Measurements from ENCODE around the gene ATL1.
"Not testable (repeated sequence)": the region's sequence is repeated elsewhere in the genome, so short reads cannot be mapped to it uniquely, and the experiment has no call there.

The ATL1 gene

DNA sequence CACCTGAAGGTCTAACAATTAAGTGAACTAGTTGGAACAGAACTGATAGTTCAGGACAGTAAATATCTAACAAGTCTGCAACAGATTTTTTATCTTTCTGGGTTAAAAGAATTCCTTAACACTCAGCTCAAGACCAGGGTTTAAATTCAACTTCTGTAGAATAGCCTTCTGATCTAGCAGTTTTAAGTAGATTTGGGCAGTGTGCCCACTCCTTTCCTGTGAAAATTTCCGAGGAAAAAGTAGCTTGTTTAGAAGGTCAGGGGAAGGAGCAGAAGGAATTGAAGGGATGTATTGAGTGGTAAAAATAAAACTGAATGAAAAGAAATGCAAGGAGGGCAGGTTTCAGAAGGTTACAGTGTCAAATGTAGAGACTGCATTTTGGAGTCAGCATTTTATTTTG is 45.8 kb downstream of the ATL1 start:
- DNase-seq, result no peak

DNA sequence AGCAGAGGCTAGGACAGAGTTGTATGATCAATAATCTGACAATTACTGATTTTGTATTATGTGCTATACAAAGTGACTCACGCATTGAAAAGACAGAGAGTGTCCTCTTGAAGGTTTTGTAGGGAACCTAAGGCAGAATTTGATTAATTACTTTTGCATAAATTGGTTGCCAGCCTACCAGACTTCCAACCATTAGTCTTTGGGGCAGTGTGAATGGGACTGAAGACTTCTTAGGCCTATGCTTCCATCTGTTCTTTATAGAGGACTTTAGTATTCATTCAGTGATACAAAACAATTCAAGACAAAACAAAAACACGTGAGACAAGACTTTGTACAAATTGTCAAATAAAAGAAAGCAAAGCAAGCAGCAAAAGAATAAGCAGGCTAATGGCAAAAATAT is 46.5 kb downstream of the ATL1 start:
- no peak for DNase-seq

DNA sequence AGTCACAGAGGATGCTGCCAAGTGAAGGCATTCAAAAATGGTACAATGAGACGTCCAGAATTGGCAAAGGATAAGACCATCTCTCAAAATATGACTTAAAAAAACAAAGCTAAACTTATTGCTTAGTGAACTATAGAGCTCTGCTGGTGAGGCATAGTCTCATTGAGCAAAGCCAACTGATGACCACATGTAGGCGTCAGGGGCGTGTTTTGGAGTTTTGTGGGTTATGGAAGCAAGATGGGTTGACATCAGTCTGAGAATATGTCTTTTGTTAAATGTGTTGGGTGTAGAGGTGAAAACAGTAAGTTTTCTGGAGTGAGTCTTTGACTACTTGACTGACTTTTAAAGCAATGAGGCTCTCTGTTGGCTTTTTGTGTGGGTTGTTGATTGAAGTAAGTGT is 47.2 kb downstream of the ATL1 start:
- no peak for DNase-seq

DNA sequence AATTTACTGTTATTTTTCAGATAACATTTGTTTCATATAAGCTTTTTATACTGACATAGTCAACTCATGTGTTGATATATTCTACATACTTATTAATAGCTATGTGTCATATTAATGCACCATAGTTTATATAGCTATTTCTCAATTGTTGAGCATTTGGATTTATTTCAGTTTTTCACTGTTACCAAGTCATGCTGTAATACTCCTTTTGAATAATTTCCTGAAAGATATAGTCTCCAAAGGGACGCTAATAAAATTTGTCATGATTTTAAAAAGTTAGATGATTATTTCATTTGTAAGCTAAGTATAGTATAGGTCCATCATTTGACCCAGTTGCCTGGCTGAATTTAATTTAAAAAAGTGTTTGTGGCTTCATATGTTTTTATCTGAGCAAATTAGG is 47.8 kb downstream of the ATL1 start:
- DNase-seq, result no peak

DNA sequence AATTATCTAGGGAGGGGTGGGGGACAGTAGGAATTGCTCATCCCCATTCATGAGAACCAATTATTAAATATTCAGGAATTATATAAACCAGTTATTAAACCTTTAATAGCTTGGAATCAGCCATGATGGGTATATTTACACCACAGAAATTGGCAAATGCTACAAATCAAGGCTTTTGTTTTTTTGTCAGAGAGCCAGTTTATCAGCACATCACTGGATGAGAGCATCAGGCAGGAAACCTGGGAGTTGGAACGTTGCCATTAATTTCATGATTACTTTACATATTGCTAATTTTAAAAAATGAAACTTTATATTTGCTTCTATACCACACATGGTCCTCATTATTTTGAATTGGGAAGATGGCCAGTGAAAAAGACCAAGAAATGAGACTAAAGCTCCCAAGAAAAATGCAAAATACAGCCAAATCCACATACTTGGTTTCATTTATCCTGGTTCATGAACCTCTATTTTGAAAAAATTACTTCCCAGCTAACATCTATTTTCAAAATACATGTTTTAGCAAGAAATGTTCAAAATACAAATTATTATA is 48.4 kb downstream of the ATL1 start:
- no peak for DNase-seq

DNA sequence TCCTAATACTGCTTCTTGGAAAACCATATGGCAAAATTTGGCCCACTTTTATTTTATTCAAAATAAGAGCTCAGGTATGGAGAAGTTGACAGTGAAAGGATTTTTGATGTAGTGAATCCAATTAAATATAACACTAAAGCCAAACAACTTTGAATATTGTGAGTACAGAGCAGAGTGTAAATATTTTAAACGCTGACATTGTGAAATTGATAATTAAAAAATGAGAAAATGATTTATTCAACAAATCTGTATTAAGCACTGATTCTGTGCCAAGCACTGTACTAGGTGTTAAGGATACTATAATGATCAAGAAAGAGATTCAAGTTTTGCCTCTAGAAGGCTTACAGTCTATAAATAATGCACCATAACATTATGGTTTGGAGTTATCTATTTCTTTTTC is 50.5 kb downstream of the ATL1 start:
- DNase-seq, result no peak

DNA sequence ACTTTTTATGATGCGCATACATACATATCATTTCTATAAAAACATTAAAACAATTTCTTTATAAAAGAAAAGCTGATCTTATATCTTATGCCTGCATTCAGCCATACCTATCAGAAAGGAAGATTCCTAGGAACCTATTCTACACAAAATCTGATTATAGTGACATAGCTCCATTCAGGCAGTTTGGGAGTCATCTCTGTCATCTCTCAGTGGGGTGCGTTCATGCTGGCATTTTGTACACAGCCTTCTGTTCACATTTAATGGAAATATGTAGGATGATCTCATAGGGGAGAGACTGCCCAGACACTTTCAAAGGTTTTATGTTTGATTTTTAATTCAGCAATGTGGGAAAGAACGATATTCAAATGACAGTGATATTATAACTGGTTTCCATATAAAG is 52.9 kb downstream of the ATL1 start:
- DNase-seq, result no peak

DNA sequence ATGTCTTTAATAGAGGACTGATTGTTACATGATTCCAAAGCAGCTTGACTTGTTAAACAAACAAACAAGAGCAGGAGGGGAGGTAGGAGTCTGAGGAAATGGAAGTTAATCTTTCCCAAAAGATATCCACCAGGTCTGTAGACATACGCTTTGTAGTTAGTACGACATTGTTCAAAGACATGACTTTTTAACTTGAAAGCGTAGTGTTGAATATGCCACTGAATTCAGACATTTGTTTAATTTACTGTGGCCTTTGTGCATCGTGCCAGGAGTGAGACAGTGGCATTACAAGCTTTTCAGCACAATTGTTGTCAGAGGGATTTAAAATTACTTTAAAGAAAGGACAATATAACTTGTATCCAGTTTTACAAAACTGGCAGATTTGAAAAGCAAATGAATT is 55.1 kb downstream of the ATL1 start:
- DNase-seq, result no peak

DNA sequence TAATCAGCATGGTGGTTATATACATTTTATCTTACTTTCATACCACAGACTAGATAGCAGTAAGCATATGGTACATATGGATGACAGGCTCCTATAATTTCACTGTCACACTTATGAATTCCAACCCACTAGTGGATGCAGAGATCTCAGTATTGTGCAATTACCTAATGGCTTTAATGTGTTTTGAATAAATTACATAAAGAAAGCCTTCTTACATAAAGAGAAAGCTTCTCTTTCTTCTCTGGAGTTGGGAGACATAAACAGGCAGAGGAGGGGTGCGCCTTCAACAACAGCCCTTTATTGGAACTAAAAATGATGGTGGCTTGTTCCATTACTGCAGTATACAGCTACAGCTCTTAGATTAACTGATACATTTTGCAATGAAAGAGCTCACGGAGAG is 55.6 kb downstream of the ATL1 start:
- no peak for DNase-seq

DNA sequence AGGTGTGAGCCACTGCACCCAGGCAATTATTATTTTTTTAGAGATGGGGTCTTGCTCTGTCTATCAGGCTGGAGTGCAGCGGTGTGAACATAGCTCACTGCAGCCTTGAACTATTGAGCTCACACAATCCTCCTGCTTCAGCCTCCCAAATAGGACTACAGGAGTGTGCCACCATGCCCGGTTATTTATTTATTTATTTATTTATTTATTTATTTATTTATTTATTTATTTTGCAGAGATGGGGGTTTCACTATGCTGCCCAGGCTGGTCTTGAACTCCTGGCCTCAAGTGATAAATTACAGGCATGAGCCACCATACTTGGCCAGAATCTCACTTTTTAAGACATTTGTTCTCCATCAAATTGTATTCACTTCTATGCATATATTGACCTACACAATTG is 56.3 kb downstream of the ATL1 start:
- no peak for DNase-seq

DNA sequence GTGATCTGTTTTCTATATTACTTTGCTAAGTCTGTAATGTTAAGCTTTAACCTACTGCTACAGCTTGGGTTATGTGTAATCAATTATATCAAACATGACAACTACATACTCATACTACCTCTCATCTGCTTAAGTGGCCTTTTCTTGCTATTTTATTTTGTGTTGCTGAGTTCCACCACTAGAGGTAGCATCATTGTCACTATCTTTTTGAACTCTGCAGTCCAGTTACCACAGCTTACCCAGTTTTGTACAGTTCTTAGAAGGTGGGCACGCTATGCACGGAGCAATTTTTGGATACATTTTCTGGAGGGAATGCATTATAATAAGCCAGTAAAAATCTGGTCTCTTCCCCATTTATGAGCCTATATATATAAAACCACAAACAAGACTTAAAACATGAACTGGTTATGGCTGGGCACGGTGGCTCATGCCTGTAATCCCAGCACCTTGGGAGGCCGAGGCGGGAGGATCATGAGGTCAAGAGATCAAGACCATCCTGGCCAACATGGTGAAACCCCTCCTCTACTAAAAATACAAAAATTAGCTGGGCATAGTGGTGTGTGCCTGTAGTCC is 59.7 kb downstream of the ATL1 start:
- DNase-seq, result peak; percentile 55

DNA sequence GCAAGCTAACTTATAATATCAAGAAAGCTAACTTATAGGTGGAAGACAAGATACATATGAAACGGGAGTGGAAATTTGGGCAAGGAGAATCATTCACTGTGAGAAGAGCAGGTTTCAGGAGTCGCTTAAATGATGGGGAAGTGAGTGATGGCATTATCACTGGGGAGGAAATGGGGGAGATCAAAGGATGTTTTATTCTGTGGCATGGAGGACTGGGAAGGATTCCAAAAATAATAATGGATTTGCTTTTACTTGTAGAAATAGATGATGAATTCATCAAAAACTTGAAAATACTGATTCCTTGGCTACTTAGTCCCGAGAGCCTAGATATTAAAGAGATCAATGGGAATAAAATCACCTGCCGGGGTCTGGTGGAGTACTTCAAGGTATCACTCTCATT is 60.4 kb downstream of the ATL1 start:
- peak; percentile 11 for DNase-seq

DNA sequence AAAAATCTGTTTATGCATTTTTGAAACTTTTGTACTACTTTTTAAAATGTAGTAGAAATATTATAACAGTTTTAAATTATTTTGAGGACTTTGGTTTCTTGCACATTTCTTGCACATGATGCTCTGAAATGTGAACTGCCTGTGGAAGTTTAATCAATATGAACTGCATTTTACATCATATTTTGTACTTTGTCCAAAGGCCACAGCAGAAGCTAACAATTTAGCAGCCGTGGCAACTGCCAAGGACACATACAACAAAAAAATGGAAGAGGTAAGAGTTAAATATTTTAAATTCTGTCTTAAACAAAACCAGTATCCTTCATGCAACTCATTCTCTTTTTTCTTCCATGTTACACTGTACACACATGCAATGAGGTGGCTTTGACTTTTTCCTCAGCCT is 63.0 kb downstream of the ATL1 start:
- no peak for DNase-seq

DNA sequence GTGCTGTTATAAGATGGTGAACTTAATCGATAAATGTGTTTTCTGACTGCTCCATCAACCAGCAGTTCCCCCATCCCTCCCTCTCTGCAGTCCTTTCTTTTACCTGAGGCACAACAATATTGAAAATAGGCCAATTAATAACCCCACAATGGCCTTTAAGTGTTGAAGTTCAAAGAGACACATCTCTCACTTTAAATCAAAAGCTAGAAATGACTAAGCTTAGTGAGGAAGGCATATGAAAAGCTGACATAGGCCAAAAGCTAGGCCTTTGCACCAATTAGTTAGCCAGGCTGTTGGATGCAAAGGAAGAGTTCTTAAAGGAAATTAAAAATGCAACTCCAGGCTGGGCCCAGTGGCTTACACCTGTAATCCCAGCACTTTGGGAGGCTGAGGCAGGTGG is 64.5 kb downstream of the ATL1 start:
- no peak for DNase-seq

DNA sequence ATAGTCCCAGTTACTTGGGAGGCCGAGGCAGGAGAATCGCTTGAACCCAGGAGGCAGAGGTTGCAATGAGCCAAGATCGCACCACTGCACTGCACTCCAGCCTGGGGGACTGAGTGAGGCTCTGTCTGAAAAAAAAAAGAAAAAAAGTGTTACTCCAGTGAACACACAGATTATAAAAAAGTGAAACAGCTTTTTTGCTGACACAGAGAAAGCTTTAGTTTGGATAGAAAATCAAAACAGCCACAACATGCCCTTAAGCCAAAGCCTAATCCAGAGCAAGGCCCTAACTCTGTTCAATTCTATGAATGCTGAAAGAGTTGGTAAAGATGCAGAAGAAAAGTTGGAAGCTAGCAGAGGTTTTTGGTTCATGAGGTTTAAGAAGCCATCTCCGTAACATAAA is 65.0 kb downstream of the ATL1 start:
- not testable (repeated sequence) for DNase-seq

DNA sequence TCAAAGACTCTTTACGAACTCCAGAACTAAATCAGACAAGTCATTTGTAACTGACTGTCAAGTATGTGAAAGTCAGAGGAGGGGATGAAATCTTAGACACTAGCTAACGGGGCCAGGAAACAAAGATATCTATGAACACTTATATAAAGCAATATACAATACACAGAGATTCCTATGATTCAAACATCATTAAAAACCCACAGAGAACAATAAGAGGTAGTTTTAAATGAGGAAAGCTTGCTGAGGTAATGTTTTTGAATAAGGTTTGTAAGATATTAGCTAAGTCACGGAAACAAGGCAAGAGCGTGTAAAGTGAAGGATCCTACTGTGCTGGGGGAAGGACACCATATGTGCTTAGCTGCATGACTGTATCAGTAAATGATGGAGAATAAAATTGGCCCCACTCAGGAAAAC is 71.5 kb downstream of the ATL1 start:
- DNase-seq, result no peak

DNA sequence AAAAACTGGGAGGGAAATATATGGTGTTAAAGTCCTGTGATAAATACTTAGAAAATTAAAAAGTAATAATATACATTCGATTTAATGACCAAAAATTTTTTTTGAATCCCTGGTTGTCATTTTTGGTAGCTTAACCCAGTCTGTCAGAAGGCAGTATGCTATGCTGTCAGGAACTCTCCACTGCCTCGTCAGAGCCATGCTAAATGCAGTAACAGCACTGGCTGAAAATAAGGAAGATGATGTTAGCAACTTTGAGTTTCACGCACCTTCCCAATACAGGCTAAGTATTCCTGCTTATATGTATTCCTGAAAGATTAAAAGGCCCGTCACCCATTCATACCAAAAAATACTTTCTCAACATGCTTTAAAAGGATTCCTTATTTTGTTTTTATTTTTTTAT is 74.0 kb downstream of the ATL1 start:
- DNase-seq, result no peak

DNA sequence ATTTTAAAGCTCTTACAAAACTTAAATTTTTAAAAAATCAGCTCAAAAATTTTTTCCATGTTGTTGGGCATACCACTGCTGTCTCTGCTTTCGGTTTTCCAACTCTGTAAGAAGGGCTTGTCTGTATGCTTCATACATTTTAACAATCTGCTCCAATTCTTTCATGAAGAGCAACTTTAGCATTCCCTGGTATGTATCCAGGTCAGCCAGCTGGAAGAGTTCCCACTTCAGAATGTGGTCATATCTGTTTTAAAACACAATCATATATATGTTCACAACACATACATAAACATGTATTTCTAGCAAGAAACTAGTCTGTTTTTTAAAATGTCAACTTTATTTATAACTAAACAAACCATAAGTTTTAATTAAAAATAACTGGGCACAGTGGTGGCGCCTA is 75.2 kb downstream of the ATL1 start:
- DNase-seq, result no peak

DNA sequence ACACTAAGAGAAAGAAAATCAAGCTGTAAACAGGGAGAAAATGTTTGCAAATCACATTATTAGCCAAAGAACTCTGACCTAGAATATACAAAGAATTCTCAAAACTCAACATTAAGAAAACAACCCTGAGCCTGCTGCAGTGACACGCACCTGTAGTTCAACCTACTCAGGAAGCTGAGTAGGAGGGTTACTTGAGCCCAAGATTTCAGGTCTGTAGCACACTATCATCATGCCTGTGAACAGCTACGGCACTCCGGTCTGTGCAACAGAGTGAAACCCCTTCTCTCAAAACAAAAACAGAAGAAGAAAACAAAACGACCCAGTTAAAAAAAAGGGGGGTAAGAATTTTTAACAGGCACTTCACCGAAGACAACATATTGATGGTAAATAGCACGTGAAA is 87.3 kb downstream of the ATL1 start:
- DNase-seq, result no peak

DNA sequence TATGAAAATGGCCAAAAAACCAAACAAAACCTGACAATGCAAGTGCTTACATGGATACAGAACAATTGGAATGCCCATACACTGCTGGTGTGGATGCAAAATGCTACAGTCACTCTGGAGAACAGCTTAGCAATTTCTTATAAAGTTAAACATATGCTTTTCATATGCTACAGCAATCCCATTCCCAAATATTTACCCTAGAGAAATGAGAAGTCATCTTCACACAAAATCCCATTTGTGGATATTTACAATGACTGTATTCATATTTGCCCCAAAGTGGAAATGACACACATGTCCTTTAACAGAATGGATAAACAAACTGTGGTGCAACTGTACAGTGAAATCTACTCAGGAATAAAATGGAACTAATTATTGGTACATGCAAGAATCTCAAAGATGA is 87.8 kb downstream of the ATL1 start:
- DNase-seq, result peak; percentile 63

DNA sequence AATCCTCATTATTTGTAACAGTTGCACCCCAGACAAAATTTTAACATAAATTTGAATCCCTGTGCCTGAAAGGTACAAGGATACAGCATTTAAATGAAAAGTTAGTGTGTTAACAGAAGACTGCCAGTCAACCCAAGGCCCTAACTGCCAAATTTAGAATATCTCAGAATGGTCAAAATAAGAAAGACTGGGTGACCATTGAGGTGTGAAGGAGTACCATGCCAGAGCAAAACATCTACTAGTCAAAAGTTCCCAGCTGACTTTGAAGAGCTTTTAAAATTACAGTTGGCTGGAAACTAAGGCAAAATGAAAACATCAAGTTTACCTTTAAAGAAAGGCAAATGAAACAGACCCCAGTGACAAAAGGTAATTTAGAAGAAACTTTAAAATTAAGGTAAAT is 89.7 kb downstream of the ATL1 start:
- DNase-seq, result no peak

DNA sequence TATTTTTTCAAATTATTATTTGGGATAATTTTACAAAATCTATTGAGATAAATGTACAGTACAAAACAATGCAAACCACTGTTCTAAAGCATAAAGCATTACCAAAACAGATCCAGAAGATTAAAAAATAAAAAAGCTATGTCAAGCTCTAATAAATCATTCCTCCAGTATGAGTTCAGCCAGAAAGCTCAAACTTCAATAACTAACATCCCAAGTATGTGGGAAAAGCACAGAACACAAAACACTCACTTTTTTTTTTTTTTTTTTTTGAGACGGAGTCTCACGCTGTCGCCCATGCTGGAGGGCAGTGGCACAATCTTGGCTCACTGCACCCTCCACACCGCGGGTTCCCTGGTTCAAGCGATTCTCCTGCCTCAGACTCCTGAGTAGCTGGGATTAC is 96.8 kb downstream of the ATL1 start:
- DNase-seq, result no peak

DNA sequence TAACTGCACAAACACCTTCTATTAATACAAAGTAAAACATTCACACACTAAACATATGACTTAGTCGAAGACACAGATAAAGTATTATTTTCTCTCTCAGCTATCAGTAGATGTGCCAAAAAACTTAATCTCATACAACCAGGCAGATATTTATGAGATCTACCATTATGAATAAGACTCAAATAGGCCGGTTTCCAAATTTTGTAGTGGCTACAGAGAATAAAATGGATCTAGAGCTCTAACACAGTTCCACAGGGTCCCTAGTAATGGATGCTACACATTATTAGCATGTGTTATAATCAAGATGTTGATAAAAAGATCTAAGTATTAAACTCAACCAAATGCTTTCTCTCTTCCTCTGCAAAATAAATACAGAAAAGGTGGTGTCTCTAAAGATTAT is 97.8 kb downstream of the ATL1 start:
- DNase-seq, result no peak

DNA sequence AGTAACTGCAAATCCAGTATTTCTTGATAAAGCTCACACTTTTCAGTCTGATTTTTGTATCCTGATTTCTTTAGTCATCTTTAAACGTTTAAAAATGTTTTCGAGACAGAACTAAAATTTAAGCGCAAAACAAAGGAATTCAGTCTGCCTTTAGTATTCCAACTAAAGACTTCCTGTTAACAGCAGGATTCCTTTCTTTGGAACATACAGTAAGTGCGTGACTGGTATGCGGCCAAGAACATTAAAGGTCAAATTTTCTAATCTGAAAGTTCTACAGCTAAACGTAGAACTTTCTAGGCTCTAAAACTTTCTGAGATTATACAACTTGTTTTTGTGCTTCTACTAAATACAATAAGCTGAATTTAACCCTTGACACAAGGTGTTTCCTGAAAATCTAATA is 98.3 kb downstream of the ATL1 start:
- DNase-seq, result peak; percentile 62

DNA sequence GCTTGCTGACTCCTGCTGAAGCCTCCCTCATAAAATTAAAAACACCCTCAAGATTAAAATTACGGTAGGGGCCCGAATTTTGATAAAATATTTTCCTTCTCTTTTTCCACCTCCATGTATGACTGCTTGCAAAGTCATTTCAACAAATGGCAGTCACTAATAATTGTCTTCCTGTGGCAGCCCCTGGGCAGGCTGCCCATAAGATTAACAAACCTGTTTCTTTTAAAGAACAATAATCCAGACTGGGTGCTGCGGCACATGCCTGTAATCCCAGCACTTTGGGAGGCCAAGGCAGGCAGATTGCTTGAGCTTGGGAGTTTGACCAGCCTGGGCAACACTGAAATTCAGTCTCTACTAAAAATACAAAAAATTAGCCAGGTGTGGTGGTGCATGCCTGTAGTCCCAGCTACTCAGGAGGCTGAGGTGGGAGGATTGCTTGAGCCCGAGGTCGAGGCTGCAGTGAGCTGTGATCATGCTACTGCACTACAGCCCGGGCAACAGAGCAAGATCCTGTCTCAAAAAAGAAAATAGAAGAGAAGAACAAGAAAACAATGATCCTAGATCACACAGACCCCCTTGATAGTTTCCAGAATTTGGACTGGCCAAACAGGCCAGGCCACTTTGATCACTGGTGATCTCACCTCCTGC is 99.5 kb downstream of the ATL1 start:
- DNase-seq, result no peak

All from HCEC 1CT (cell line).